PC-9 (cell line): Measurements from ENCODE around the gene PLEKHA5. TPM values are rescaled to one million over a fixed set of nuclear protein-coding genes. Genes with fewer than 3 reads are reported as not detected.

ENCODE experiments used
- BruUV-seq: library from RNA; stranded (reverse); fragments of 400-500 nt; replicated peaks from 2 replicates; lab custom pipeline; 2021; lab: Mats Ljungman, UMichigan
- CTCF ChIA-PET: fragments of 300-600 bp; sonication (Branson Sonifier 250); formaldehyde crosslinking; loops from one replicate; lab custom pipeline; 2022; ENCODE audit warnings: antibody characterized with exemption; lab: Charles Lee
- POLR2A ChIA-PET: fragments of 300-600 bp; sonication (Branson Sonifier 250); formaldehyde crosslinking; loops from one replicate; lab custom pipeline; 2022; ENCODE audit warnings: antibody characterized with exemption; ENCODE audit not compliant: unreplicated experiment; lab: Charles Lee
- DNase-seq, 2 experiments: peaks; one replicate each; pipeline versions ENCODE4 v3.0.0 to v3.0.0-alpha.2; 2015 to 2022; ENCODE audit warnings: mixed read lengths in 1 of 2
- H2AFZ ChIP-seq: fragments of 200-600 bp; sonication (generic); 2 replicates; pipeline ENCODE4 v1.8.1; 2017; ENCODE audit warnings: antibody characterized with exemption
- H3F3A ChIP-seq: fragments of 200-600 bp; sonication (generic); 2 replicates; pipeline ENCODE4 v1.8.1; 2017; ENCODE audit warnings: antibody characterized with exemption, mild to moderate bottlenecking, low read depth; ENCODE audit not compliant: insufficient read depth
- H3K27ac ChIP-seq: fragments of 200-600 bp; sonication (generic); 2 replicates; pipeline ENCODE4 v1.6.1; 2016; ENCODE audit warnings: mixed run types
- H3K27me3 ChIP-seq: fragments of 200-600 bp; sonication (generic); 2 replicates; pipeline ENCODE4 v1.6.1; 2016; ENCODE audit warnings: low read depth, mixed run types; ENCODE audit not compliant: insufficient read depth
- H3K36me3 ChIP-seq: fragments of 200-600 bp; sonication (generic); 2 replicates; pipeline ENCODE4 v1.6.1; 2016; ENCODE audit warnings: low read depth, mixed run types
- H3K4me1 ChIP-seq: fragments of 200-600 bp; sonication (generic); replicated peaks from 2 replicates; pipeline ENCODE4 v1.6.1; 2016; ENCODE audit warnings: mixed run types; ENCODE audit not compliant: insufficient read depth
- H3K4me2 ChIP-seq: fragments of 200-600 bp; sonication (generic); 2 replicates; pipeline ENCODE4 v1.6.1; 2017; ENCODE audit warnings: mixed run types
- H3K4me3 ChIP-seq: fragments of 200-600 bp; sonication (generic); 2 replicates; pipeline ENCODE4 v1.6.1; 2016; ENCODE audit warnings: mixed run types
- H3K79me2 ChIP-seq: fragments of 200-600 bp; sonication (generic); 2 replicates; pipeline ENCODE4 v1.6.1; 2017; ENCODE audit warnings: low read depth, mixed run types
- H3K9me2 ChIP-seq: fragments of 200-600 bp; sonication (generic); 2 replicates; pipeline ENCODE4 v1.8.1; 2017; ENCODE audit warnings: mild to moderate bottlenecking; ENCODE audit not compliant: insufficient read depth
- H3K9me3 ChIP-seq: fragments of 200-600 bp; sonication (generic); 2 replicates; pipeline ENCODE4 v1.8.1; 2016; ENCODE audit warnings: low read depth; ENCODE audit not compliant: insufficient read depth
- H4K20me1 ChIP-seq: fragments of 200-600 bp; sonication (generic); 2 replicates; pipeline ENCODE4 v1.8.1; 2017; ENCODE audit not compliant: insufficient read depth
- EZH2 ChIP-seq: fragments of 200-600 bp; sonication (generic); IDR thresholded peaks from 2 replicates; pipeline ENCODE4 v1.8.0; 2017; ENCODE audit warnings: antibody characterized with exemption, low read depth
- intact Hi-C: fragments of 100-400 bp; cut with micrococcal nuclease; formaldehyde crosslinking; loops from one replicate; pipeline ENCODE4 v1.10.0; 2022; ENCODE audit not compliant: unreplicated experiment
- total RNA-seq: library from RNA; stranded (reverse); gene quantifications from 2 replicates; pipeline ENCODE4 v1.2.3, GENCODE V29; 2021
- TF ChIP-seq, protein P1 (sequence below): fragments of 200-600 bp; sonication (generic); conservative IDR thresholded peaks from 2 replicates; pipeline ENCODE4 v1.6.1; 2017; ENCODE audit warnings: mixed run types, antibody characterized with exemption, mild to moderate bottlenecking, moderate library complexity

PLEKHA5 gene
- total RNA-seq, 1 experiment from 2014 or later: 54.1 TPM

DNA sequence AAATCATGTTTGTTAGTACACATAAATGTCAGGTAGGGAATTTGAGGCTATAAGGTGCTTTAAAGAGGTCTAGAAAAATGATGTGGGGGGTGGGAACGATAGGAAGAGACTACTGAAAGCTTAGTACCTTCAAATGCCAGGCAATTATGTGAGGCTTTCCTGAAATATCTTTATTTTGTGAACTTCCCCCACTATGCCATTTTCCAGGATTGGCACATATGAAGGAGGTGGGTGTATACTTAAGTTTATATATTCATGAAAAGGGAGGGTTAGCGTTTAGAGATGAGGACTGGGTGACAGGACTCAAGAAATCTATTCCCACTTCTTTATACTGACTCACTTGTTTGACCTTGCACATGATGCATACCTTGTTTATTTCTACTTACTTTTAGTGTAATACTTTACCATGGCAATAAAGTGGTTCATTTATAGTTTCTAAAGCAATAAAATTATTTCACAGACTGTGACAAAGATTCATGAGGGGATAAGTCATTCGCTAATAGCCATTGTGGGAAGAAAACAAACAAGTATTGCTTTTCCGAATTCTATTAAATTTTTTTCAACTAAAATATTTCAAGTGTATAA, 77.1 kb downstream of the PLEKHA5 start:
- intact Hi-C loops: no loop called here
- H3K4me3 ChIP-seq: no peak overlapping the region
- POLR2A ChIA-PET: no interaction called here
- no peak for DNase-seq
- H3K79me2 ChIP-seq: no peaks in the 10 kb centered on the region
- CTCF ChIA-PET: no interaction called here
- TF ChIP-seq EZH2: no peak
- TF ChIP-seq, protein P1, sequence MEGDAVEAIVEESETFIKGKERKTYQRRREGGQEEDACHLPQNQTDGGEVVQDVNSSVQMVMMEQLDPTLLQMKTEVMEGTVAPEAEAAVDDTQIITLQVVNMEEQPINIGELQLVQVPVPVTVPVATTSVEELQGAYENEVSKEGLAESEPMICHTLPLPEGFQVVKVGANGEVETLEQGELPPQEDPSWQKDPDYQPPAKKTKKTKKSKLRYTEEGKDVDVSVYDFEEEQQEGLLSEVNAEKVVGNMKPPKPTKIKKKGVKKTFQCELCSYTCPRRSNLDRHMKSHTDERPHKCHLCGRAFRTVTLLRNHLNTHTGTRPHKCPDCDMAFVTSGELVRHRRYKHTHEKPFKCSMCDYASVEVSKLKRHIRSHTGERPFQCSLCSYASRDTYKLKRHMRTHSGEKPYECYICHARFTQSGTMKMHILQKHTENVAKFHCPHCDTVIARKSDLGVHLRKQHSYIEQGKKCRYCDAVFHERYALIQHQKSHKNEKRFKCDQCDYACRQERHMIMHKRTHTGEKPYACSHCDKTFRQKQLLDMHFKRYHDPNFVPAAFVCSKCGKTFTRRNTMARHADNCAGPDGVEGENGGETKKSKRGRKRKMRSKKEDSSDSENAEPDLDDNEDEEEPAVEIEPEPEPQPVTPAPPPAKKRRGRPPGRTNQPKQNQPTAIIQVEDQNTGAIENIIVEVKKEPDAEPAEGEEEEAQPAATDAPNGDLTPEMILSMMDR: no peak
- 0 out of 2 replicates have a peak, but pooled peaks cover 3% of the 10 kb centered on the region for H3K36me3 ChIP-seq
- no peaks in the 10 kb centered on the region for H4K20me1 ChIP-seq
- BruUV-seq: no TSS peak
- H3F3A ChIP-seq: no peaks in the 10 kb centered on the region
- H3K4me2 ChIP-seq: no peak overlapping the region
- no peaks in the 10 kb centered on the region for H3K9me2 ChIP-seq
- H3K9me3 ChIP-seq: no peaks in the 10 kb centered on the region
- no peak overlapping the region for H3K27ac ChIP-seq
- H3K4me1 ChIP-seq: no peaks in the 10 kb centered on the region
- no peaks in the 10 kb centered on the region for H3K27me3 ChIP-seq
- no peak overlapping the region for H2AFZ ChIP-seq

DNA sequence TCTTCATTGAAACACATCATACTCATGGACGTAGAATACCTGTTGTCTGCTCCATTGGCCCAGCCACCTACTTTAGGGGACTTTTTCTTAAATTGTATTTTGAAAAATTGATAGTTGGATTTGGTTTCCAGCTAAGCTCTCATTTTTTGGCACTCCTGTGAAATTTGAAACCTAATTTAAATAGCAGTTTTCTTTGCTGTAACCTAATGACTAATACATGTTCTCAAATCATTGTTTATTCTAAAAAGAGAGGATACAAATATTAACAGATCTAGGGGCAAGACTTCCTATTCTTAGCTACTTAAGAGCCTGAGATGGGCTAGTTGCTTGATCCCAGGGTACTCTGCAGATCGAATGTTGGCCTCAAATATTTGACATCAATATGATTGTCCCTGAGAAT, 78.9 kb downstream of the PLEKHA5 start:
- H3K36me3 ChIP-seq: 0 out of 2 replicates have a peak, but pooled peaks cover 3% of the 10 kb centered on the region
- DNase-seq: no peak
- H3K79me2 ChIP-seq: no peaks in the 10 kb centered on the region
- H3K4me2 ChIP-seq: no peak overlapping the region
- no peaks in the 10 kb centered on the region for H3K4me1 ChIP-seq
- no TSS peak for BruUV-seq
- POLR2A ChIA-PET: no interaction called here
- H4K20me1 ChIP-seq: no peaks in the 10 kb centered on the region
- CTCF ChIA-PET: interaction anchor here (0.6 kb wide), 1 partner anchor 570 kb away, joined by 3 read pairs; no protein-coding TSS in a partner anchor
- H2AFZ ChIP-seq: no peak overlapping the region
- TF ChIP-seq, protein P1: no peak
- no peak for TF ChIP-seq EZH2
- intact Hi-C loops: no loop called here
- no peaks in the 10 kb centered on the region; the same call in 1 of the 2 replicates for H3F3A ChIP-seq
- H3K9me2 ChIP-seq: no peaks in the 10 kb centered on the region
- no peaks in the 10 kb centered on the region for H3K27me3 ChIP-seq
- H3K4me3 ChIP-seq: no peak overlapping the region
- no peaks in the 10 kb centered on the region for H3K9me3 ChIP-seq
- no peak overlapping the region for H3K27ac ChIP-seq

DNA sequence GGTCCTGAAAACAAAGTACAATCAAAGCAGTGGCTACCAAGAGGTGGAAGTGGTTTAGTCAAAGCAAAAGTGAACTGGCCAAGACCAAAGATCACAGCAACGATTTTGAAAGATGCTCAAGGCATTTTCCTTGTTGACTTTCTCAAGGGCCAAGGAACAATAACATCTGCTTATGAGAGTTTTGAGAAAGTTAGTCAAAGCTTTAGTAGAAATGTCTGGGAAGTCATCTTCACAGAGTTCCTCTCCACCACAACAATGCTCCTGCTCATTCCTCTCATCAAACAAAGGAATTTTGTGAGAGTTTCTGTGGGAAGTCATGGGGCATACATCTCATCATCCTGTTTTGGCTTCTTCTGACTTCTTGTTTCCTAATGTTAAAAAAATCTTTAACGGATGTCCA, 80.1 kb downstream of the PLEKHA5 start:
- Histone ChIP-seq H3K4me2 (no peak overlapping the region), H3K4me1 (no peaks in the 10 kb centered on the region), H2AFZ (no peak overlapping the region), H4K20me1 (no peaks in the 10 kb centered on the region), H3F3A (no peaks in the 10 kb centered on the region; the same call in 1 of the 2 replicates), H3K27me3 (no peaks in the 10 kb centered on the region), H3K9me3 (no peaks in the 10 kb centered on the region), H3K36me3 (0 out of 2 replicates have a peak, but pooled peaks cover 3% of the 10 kb centered on the region), H3K27ac (no peak overlapping the region), H3K9me2 (no peaks in the 10 kb centered on the region), H3K79me2 (no peaks in the 10 kb centered on the region), H3K4me3 (no peak overlapping the region)
- ChIA-PET CTCF (no interaction called here), POLR2A (no interaction called here)
- TF ChIP-seq, protein P1: no peak
- intact Hi-C loops: no loop called here
- BruUV-seq: no TSS peak
- DNase-seq: no peak
